K562 (cell line): ENCODE data around the gene CARD11. TPM values are rescaled to one million over a fixed set of nuclear protein-coding genes. Genes with fewer than 3 reads are reported as not detected.

Experiments
- ATAC-seq: fragments of 200-7000 bp; cut with Tn5 transposase; 3 replicates; pipeline ENCODE4 v1.9.1; 2020; ENCODE audit warnings: moderate library complexity
- BruUV-seq: library from RNA; stranded (reverse); fragments of 400-500 nt; replicated peaks from 2 replicates; lab custom pipeline; 2021; lab: Mats Ljungman, UMichigan
- CTCF ChIA-PET: fragments of 300-600 bp; formaldehyde crosslinking; extraction: SDS; loops from one replicate; lab custom pipeline; 2021; ENCODE audit warnings: low intra/inter-chr PET ratio; lab: Yijun Ruan, JAX
- POLR2A ChIA-PET: fragments of 300-600, 350-650 bp; sonication (Branson Sonifier 250); formaldehyde crosslinking; extraction: SDS; loops from one replicate; lab custom pipeline; 2021; ENCODE audit warnings: antibody characterized with exemption, inconsistent platforms; lab: Yijun Ruan, JAX
- DNase-seq, 4 experiments: peaks; one replicate each; pipeline versions ENCODE4 v3.0.0 to v3.0.0-alpha.2; 2011 to 2018; ENCODE audit warnings: low spot score in 3 of 4, mixed read lengths in 3 of 4; ENCODE audit errors: extremely low read depth in 1 of 4
- FAIRE-seq: peaks from 2 replicates; lab custom pipeline; 2011; peaks lifted over from hg19 to GRCh38; lab: Jason Lieb, UNC
- H2AFZ ChIP-seq: 2 replicates; pipeline ENCODE4 v1.6.0; 2011; ENCODE audit warnings: low read depth, low read length, control low read depth, inconsistent platforms
- H3K27ac ChIP-seq: fragments of 200-600 bp; 3 replicates; pipeline ENCODE4 v1.8.0; 2011; ENCODE audit warnings: low read depth, mild to moderate bottlenecking, control low read depth, inconsistent platforms, low read length, moderate library complexity, mixed read lengths; ENCODE audit errors: extremely low read depth
- H3K27me3 ChIP-seq, 2 experiments: fragments of 300-600 bp in 1 of 2; 2 replicates in 1 of 2; 3 replicates in 1 of 2; pipeline versions ENCODE4 v1.6.0 to v1.8.0; 2011; ENCODE audit warnings: inconsistent platforms in 2 of 2, low read length in 2 of 2, mild to moderate bottlenecking in 1 of 2, mixed read lengths in 1 of 2, moderate library complexity in 1 of 2; ENCODE audit not compliant: control insufficient read depth in 2 of 2, insufficient read depth in 2 of 2
- H3K36me3 ChIP-seq: fragments of 300-600 bp; 3 replicates; pipeline ENCODE4 v1.8.0; 2011; ENCODE audit warnings: mild to moderate bottlenecking, low read length, inconsistent platforms; ENCODE audit not compliant: control insufficient read depth, insufficient read depth
- H3K4me1 ChIP-seq, 2 experiments: fragments of 200-600 bp in 1 of 2; replicated peaks in 1 of 2; 2 replicates in 1 of 2; 3 replicates in 1 of 2; pipeline versions ENCODE4 v1.5.1 to v1.8.0; 2011; ENCODE audit warnings: inconsistent platforms in 2 of 2, low read length in 2 of 2, mild to moderate bottlenecking in 1 of 2, mixed read lengths in 1 of 2, moderate library complexity in 1 of 2; ENCODE audit not compliant: control insufficient read depth in 2 of 2, insufficient read depth in 2 of 2
- H3K4me2 ChIP-seq: 2 replicates; pipeline ENCODE4 v1.6.1; 2011; ENCODE audit warnings: low read length, control low read depth, inconsistent platforms, mixed read lengths; ENCODE audit not compliant: insufficient read depth
- H3K4me3 ChIP-seq: fragments of 200-600 bp; sonication (generic), shearing (Covaris generic); 2 replicates; pipeline ENCODE4 v1.5.1; 2016; ENCODE audit warnings: control low read depth, inconsistent platforms
- H3K79me2 ChIP-seq: fragments of 200-600 bp; 3 replicates; pipeline ENCODE4 v1.8.0; 2011; ENCODE audit warnings: low read length, inconsistent platforms; ENCODE audit not compliant: control insufficient read depth, insufficient read depth
- H3K9ac ChIP-seq, 2 experiments: 2 replicates each; pipeline versions ENCODE4 v1.6.0 to v1.6.1; 2011; ENCODE audit warnings: low read depth in 2 of 2, low read length in 2 of 2, control low read depth in 1 of 2, inconsistent platforms in 1 of 2, mild to moderate bottlenecking in 1 of 2, mixed read lengths in 1 of 2; ENCODE audit not compliant: insufficient read depth in 1 of 2
- H3K9me1 ChIP-seq: one replicate; pipeline ENCODE4 v1.6.0; 2011; ENCODE audit warnings: inconsistent platforms, mild to moderate bottlenecking, low read length, moderate library complexity; ENCODE audit not compliant: control insufficient read depth, insufficient read depth
- H3K9me3 ChIP-seq: replicated peaks from 2 replicates; pipeline ENCODE4 v1.5.1; 2011; ENCODE audit warnings: low read depth, low read length, inconsistent platforms; ENCODE audit not compliant: control insufficient read depth, insufficient read depth
- H4K20me1 ChIP-seq: replicated peaks from 2 replicates; pipeline ENCODE4 v1.6.1; 2011; ENCODE audit warnings: low read length, inconsistent platforms, mixed read lengths; ENCODE audit not compliant: control insufficient read depth, insufficient read depth
- ARNT ChIP-seq, 2 experiments: fragments of 450-650 bp; IDR thresholded peaks; 2 replicates each; pipeline ENCODE4 v1.6.1; 2016; ENCODE audit warnings: mild to moderate bottlenecking in 1 of 2
- GATAD2B ChIP-seq: fragments of 450-650 bp; IDR thresholded peaks from 2 replicates; pipeline ENCODE4 v1.6.1; 2017; ENCODE audit warnings: mild to moderate bottlenecking, borderline replicate concordance
- MCM2 ChIP-seq: fragments of 450-650 bp; IDR thresholded peaks from 2 replicates; pipeline ENCODE4 v1.6.1; 2017; ENCODE audit warnings: low read depth, mild to moderate bottlenecking
- MECOM ChIP-seq: fragments of 250-450 bp; sonication (Bioruptor Pico); IDR thresholded peaks from 2 replicates; pipeline ENCODE4 v1.8.0; 2022; ENCODE audit warnings: inconsistent platforms
- ZKSCAN8 ChIP-seq: fragments of 200-800 bp; sonication (Bioruptor generic); IDR thresholded peaks from 2 replicates; pipeline ENCODE4 v1.6.1; 2016; ENCODE audit warnings: missing genetic modification characterization, missing compliant biosample characterization
- ZNF507 ChIP-seq: conservative IDR thresholded peaks from 2 replicates; pipeline ENCODE4 v1.6.1; 2017; ENCODE audit warnings: missing genetic modification characterization, missing compliant biosample characterization
- ZNF766 ChIP-seq: fragments of 200-800 bp; sonication (Bioruptor generic); conservative IDR thresholded peaks from 2 replicates; pipeline ENCODE4 v1.6.1; 2016; ENCODE audit warnings: missing genetic modification characterization, missing compliant biosample characterization
- WGBS: fragments of 100-300 bp; shearing (Covaris generic); methylation state at CpG from one replicate; pipeline ENCODE4 v1.1.6; 2016; ENCODE audit warnings: low coverage, mixed read lengths; ENCODE audit not compliant: insufficient coverage; ENCODE audit errors: missing lambda C conversion rate; 5-methylcytosine and 5-hydroxymethylcytosine counted together
- in situ Hi-C: fragments of 300-500 bp; cut with MboI; formaldehyde crosslinking; loops from 4 replicates; pipeline ENCODE4 v1.15.0; 2018; ENCODE audit warnings: inconsistent platforms, mixed read lengths
- intact Hi-C: fragments of 100-400 bp; cut with micrococcal nuclease; formaldehyde crosslinking; loops from 2 replicates; pipeline ENCODE4 v1.14.2; 2022
- polyA plus RNA-seq, 8 experiments: library from polyadenylated mRNA; depleted of rRNA in 4 of 8; stranded (reverse) in 5 of 8; unstranded in 3 of 8; fragments of >200 nt; fragmentation: Nextera tagmentation in 2 of 8; fragmentation: Illumina TruSeq in 1 of 8; extraction: Ambion mirVana in 2 of 8; extraction: Trizol in 1 of 8; gene quantifications; 2 replicates each; pipeline versions ENCODE4 v1.2.1 to v1.2.3, GENCODE V29; 2011 to 2014; ENCODE audit warnings: inconsistent platforms in 1 of 8, missing spikeins in 1 of 8
- total RNA-seq, 7 experiments: library from RNA; depleted of rRNA in 6 of 7; stranded (reverse); fragments of >200 nt in 6 of 7; fragmentation: Illumina TruSeq in 2 of 7; extraction: Trizol in 2 of 7; gene quantifications; 2 replicates each; pipeline versions ENCODE4 v1.2.1 to v1.2.3, GENCODE V29; 2011 to 2021; ENCODE audit warnings: low replicate concordance in 1 of 7
- TF ChIP-seq, protein P1 (sequence below): IDR thresholded peaks from 2 replicates; pipeline ENCODE4 v1.6.1; 2011; ENCODE audit not compliant: insufficient read length; ENCODE audit errors: extremely low read depth

The CARD11 gene
- total and polyA plus RNA-seq, 9 of the 15 experiments (the other 6 are each of a cell fraction or from before 2014, with no cell fraction given) = 0.07 to 12.8 (median 5.7) TPM

DNA sequence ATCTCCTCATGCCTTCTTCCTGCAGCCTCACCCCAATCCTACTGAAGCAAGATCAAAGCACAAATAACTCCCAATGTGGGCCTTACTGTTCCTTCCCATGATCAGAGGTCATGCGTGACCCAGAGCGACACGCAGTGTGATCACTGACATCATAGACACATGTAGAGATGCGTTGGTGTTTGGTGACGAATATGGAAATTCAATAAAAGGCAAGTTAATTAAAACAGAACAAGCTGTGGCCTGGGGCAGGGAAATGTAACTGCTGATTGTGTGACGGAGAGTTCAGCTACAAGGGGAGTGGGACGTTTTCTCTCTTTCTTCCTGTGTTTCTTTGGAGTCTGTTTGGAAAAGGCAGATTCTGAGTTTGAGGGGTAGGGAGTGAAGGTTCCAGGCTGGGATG, 34.8 kb upstream of the CARD11 start:
- TF ChIP-seq ARNT (IDR thresholded peaks at IDR 0.05) = no peak
- TF ChIP-seq MCM2 = no peak
- no peak for TF ChIP-seq ZKSCAN8
- TF ChIP-seq, protein P1, sequence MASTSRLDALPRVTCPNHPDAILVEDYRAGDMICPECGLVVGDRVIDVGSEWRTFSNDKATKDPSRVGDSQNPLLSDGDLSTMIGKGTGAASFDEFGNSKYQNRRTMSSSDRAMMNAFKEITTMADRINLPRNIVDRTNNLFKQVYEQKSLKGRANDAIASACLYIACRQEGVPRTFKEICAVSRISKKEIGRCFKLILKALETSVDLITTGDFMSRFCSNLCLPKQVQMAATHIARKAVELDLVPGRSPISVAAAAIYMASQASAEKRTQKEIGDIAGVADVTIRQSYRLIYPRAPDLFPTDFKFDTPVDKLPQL = no peak
- TF ChIP-seq ZNF507 = no peak
- no peak for TF ChIP-seq ZNF766 (CRISPR knock-in tag)
- TF ChIP-seq GATAD2B = no peak
- TF ChIP-seq MECOM (CRISPR knock-in tag) = no peak

More for the DNA sequence above, 34.8 kb upstream of the CARD11 start:
- Histone ChIP-seq H3K9me1 (no peaks in the 10 kb centered on the region), H3K4me1 (no peaks in the 10 kb centered on the region), H3K4me3 (no peak overlapping the region), H3K27me3 (peaks cover 3 to 44% of the 10 kb centered on the region in 2 experiments; a peak in 4 of 5 replicates), H3K4me2 (no peak overlapping the region), H3K79me2 (no peaks in the 10 kb centered on the region), H3K27ac (no peak overlapping the region), H3K36me3 (no peaks in the 10 kb centered on the region), H3K9me3 (peaks cover 2% of the 10 kb centered on the region; the same call in 1 of the 2 replicates), H2AFZ (no peak overlapping the region), H4K20me1 (no peaks in the 10 kb centered on the region), H3K9ac (no peak overlapping the region; a peak in 1 of 4 replicates)
- WGBS = 17% methylated on average over 6 of the region's 7 CpGs
- in situ Hi-C loops = no loop called here
- ATAC-seq = no peak
- CTCF ChIA-PET = no interaction called here
- no peak for FAIRE-seq
- no peak for DNase-seq
- intact Hi-C loops = no loop called here
- POLR2A ChIA-PET = interaction anchor here (0.7 to 1.2 kb wide), 3 partner anchors 13 to 67 kb away, joined by 3 to 6 read pairs (median 3); no protein-coding TSS in a partner anchor
- no TSS peak for BruUV-seq
